ENCODE results near the gene RALGDS. TPM values are rescaled to one million over a fixed set of nuclear protein-coding genes. Genes with fewer than 3 reads are reported as not detected.

Gene RALGDS
- total and polyA plus RNA-seq, 8 donors = 43.5 to 58.9 (median 50.4) TPM

- intact Hi-C loops (cut with DNase I) = no loop called here
These were observed 46.7 kb upstream of the RALGDS start for GRCh38 chr9:133167769-133168168.

GRCh38 chr9:133167096-133167730 lies 46.2 kb upstream of the RALGDS start:
- Histone ChIP-seq H3K27ac (no peak overlapping the region), H3K4me3 (no peak overlapping the region), H3K27me3 (peaks cover 0 to 31% of the 10 kb centered on the region in 2 donors), H3K9me3 (no peaks in the 10 kb centered on the region), H3K4me1 (peaks cover 14 to 24% of the 10 kb centered on the region in 2 donors), H3K36me3 (no peaks in the 10 kb centered on the region)
- no peak for TF ChIP-seq CTCF (IDR thresholded peaks at IDR 0.05)
- no peak for DNase-seq
- ATAC-seq = no peak
- intact Hi-C loops (cut with DNase I) = no loop called here

More at GRCh38 chr9:133167769-133168168, 46.7 kb upstream of the RALGDS start:
- Histone ChIP-seq H3K36me3 (no peaks in the 10 kb centered on the region), H3K27ac (no peak overlapping the region), H3K4me1 (peaks cover 11 to 19% of the 10 kb centered on the region in 2 donors), H3K27me3 (peaks cover 0 to 26% of the 10 kb centered on the region in 2 donors), H3K9me3 (no peaks in the 10 kb centered on the region), H3K4me3 (no peak overlapping the region)
- ATAC-seq = no peak
- no peak for DNase-seq
- TF ChIP-seq CTCF (IDR thresholded peaks at IDR 0.05) = no peak

- Histone ChIP-seq H3K9me3 (no peaks in the 10 kb centered on the region), H3K27ac (no peak overlapping the region), H3K27me3 (peaks cover 0 to 26% of the 10 kb centered on the region in 2 donors), H3K4me1 (peaks cover 14 to 29% of the 10 kb centered on the region in 2 donors), H3K36me3 (no peaks in the 10 kb centered on the region), H3K4me3 (no peak overlapping the region)
- peak in 1 of 4 donors; percentile 76 for DNase-seq
- no peak for ATAC-seq
- intact Hi-C loops (cut with DNase I) = no loop called here
- TF ChIP-seq CTCF (IDR thresholded peaks at IDR 0.05) = no peak
These were observed 45.4 kb upstream of the RALGDS start for GRCh38 chr9:133166392-133166791.

- intact Hi-C loops (cut with DNase I) = no loop called here
- H3K4me3 ChIP-seq = no peak overlapping the region
- ATAC-seq = no peak
These were observed 44.4 kb upstream of the RALGDS start for GRCh38 chr9:133165452-133165730.

GRCh38 chr9:133164191-133164590 lies 43.2 kb upstream of the RALGDS start:
- peaks cover 17 to 40% of the 10 kb centered on the region in 2 donors for H3K4me1 ChIP-seq
- H3K27ac ChIP-seq = peak overlapping the region; percentile 30 to 84
- peaks cover 0 to 20% of the 10 kb centered on the region in 2 donors for H3K27me3 ChIP-seq
- no peak for ATAC-seq
- TF ChIP-seq CTCF (IDR thresholded peaks at IDR 0.05) = no peak
- no peaks in the 10 kb centered on the region for H3K9me3 ChIP-seq
- peak overlapping the region; percentile 79 to 82 for H3K4me3 ChIP-seq
- intact Hi-C loops (cut with DNase I) = no loop called here
- DNase-seq = no peak
- peaks cover 0 to 12% of the 10 kb centered on the region in 2 donors for H3K36me3 ChIP-seq

More at GRCh38 chr9:133165452-133165730, 44.4 kb upstream of the RALGDS start:
- Histone ChIP-seq H3K36me3 (peaks cover 0 to under 1% of the 10 kb centered on the region in 2 donors), H3K9me3 (no peaks in the 10 kb centered on the region), H3K27me3 (peaks cover 0 to 20% of the 10 kb centered on the region in 2 donors), H3K4me1 (peaks cover 17 to 39% of the 10 kb centered on the region in 2 donors), H3K27ac (no peak overlapping the region)
- TF ChIP-seq CTCF (IDR thresholded peaks at IDR 0.05) = no peak
- DNase-seq = no peak
